NAMALWA (cell line): ENCODE results near the gene RICTOR.

Experiments
- DNase-seq: peaks from one replicate; pipeline ENCODE4 v3.0.0-alpha.2; 2015; ENCODE audit warnings: low spot score

Gene RICTOR

DNA sequence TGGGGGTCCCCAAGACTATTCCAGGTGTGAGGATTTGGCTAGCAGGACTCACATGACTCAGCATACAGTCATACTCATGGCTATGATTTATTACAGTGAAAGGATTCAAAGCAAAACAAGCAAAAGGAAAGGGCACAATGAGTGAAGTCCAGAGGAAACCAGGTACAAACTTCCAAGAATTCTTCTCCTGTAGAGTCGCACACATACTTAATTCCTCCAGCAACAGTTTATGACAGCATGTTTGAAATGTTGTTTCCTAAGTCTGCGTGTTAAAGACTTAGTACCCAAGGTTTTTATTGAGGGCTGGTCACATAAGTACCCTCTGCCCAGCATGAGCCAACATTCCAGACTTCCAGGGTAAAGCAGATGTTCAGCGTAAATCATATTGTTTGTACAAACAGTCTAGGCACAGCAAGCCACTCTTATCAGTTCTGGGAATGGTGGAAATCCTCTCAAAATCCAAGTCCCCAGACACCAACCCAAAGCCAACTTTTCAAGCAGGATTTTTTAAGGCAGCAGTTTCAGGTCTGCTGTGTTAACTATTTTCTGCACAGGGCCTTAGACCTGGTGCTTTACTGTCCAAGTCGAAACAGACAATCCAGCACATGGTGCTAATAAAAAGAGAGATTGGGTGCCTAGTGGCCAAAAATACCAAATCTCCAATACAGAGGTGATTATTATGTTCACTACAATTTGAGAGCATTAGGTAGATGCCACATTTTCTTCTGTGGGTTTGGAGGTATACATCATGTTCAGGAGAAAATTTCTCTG is 18.6 kb upstream of the RICTOR start:
- no peak for DNase-seq

DNA sequence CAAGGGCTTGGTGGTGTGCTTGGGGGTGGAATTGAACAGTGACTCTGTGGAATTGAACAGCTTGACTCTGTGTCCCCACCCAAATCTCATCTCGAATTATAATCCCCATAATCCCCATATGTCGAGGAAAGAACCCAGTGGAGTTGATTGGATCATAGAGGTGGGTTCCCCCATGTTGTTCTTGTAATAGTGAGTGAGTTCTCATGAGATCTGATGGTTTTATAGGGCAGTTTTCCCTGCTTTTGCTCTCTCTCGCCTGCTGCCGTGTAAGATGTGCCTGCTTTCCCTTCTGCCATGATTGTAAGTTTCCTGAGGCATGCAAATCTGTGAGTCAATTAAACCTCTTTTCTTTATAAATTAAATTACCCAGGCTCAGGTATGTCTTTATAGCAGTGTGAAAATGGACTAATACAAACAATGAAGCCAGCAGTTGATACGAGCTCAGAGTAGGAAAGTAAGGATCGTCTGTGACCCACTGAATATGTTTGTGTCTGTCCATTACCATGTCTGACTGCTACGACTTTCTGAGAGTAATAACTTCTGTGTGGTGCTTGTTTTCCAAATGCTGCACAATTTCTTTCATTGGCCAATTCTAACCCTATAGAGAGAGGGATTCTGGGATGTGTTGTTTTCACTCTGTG is 17.9 kb upstream of the RICTOR start:
- DNase-seq: no peak

DNA sequence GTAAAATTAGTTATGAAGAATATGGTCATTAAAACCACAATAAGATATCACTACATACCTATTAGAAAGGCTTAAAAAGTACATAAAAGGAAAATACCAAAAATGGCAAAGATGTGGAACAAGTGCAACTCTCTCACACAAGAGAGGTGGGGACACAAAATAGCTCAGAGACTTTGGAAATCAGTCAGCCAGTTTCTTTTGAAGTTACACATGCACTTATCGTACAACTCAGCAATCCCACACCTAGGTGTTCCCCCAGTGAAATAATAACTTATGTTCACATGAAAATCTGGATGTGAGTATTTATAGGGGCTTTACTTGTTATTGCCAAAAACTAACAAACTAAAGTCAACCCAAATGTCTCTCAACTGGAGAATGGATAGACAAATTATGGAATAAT is 9.8 kb upstream of the RICTOR start:
- DNase-seq: no peak

DNA sequence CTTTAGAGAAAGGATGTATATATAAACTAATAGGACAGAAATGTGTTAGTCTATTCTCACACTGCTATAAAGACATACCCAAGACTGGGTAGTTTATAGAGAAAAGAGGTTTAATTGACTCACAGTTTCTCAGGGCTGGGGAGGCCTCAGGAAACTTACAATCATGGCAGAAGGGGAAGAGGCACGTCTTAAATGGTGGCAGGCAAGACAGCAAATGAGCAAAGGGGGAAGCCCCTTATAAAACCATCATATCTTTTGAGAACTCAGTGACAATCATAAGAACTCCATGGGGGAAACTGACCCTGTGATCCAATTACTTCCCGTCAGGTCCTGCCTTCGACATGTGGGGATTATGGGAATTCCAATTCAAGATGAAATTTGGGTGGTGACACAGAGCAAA is 8.8 kb upstream of the RICTOR start:
- no peak for DNase-seq

DNA sequence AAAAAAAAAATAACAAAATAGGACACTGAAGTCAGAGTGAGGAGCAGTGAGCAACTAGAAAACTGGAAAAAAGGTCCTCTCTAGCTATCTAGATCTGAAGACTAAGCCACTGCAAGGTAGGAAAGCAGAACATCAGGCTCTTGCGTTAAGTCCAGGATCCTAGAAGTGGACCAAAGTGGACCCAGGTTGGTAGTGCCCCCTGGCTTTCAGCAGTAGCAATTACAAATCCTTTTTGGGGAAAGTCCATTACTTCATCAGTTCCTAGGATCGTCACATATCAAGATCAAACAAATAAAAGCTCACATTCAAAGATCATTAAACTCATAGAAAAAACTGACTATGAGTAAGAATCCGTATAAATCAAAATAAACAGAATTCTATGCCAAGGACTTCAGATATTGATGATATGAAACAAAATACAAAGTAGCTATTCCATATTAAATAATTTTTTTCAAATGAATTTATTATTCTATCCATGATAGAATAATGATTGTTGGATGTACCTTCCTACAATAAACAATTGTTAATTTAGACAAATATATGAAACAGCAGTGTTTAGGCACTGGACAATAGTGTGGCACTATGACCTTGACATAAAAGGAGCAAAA is 6.5 kb upstream of the RICTOR start:
- peak; percentile 57 for DNase-seq

DNA sequence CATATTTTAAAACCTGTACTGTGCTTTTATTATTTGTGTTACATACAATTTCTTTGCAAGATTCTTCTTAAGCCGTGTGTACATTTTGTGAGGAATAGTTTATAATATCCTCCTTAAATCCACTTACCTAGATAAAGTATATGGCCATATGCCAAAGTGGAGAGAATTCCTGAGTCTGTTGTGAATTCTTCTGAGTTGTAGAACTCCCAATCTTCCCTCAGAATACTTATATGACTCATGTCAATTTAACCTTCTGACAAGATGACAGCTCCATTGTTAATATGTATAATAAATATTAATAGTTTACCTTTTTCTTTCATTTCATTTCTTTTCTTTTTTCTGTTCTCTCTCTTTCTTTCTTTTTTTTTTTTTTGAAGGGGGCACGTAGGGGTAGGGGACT is 6.0 kb upstream of the RICTOR start:
- no peak for DNase-seq

DNA sequence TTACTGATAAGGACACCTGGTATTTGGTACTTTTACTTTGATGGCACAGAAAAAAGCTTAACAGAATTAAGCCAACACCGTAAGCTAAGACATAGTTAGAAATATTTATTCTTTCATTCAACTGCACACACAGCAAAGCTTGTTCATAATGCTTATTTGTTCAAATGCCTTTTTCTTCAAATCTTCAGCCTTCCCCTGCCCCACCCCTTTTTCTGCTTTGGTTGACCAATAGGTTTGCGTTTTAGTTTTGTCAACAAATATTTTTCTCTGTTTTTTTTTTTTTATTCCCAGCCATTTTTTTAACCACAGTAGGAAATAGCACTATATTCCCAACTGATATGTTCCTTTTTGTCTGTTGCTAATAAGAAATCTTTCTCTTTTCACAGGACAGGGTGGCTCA is 4.9 kb upstream of the RICTOR start:
- DNase-seq: no peak

DNA sequence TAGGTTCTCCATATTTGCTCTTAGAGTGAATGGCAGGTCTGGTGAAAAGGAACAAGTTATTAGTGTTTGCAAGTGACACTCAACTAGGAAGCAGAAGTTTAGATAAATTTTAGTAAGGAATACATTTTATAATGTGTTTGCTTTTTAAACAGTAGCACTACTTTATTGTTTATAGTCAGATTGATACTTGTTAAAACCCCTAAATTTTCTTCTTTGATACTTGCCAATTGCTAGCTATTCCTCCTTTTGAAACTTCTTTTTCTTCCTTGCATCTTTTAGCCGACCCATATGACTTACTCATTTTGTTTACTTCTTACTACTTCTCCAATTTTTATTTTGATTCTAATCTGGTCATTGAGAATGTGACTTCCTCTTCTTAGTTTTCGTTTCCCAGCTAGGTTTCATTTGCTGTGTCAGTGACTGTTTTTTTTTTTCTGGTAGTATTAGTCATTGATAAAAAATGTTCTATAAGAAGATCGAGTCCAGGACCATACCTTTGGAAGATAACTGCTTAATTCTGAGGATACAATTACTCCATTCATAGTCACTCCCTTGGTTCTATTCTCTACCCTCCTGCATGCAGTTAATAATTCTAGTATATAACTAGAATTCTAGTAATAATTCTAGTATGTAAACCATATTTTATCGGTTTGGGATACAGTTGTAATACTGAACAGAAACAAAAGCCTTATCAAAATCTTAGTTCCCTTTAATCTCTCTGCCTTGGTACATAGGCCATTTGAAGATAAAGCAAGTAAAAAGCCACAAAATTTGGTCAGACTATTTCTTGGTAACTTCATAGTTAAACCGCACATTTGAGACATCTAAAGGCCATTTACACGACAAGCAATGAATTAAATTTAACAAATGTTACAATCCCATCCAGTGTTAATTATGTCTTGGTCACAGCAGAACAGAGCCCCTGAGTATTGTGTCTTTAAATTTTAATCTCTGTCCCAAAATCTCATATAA is 2.8 kb upstream of the RICTOR start:
- DNase-seq: peak; percentile 85

DNA sequence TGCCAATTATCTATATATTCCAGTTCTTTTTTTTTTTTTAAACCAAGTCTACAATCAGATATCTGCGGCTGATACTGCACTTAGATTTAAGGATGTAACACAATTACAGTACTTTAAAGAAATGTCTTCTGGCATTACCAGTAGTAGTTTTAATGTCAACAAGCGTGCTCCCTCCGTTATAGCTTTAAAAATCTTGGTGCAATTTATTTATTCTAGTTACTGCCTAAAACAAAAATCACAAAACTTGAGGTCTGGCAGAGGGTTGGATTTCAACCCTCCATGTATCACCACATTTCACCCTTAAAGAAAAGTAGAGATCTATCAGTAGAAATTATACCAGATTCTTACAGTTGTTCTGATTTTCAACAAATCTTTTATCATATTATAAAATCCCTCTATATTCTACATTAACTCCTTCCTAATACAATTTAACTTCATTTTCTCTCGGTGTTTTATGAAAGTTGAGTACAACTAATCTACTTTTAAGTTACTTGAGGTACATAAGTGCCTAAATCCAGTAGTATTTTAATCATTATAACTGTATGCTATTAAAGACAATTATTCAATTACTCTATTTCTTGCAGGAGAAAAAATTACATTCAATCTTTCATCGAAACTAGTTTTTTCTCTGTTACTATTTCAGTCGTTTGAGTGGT is 2.0 kb upstream of the RICTOR start:
- peak; percentile 18 for DNase-seq

DNA sequence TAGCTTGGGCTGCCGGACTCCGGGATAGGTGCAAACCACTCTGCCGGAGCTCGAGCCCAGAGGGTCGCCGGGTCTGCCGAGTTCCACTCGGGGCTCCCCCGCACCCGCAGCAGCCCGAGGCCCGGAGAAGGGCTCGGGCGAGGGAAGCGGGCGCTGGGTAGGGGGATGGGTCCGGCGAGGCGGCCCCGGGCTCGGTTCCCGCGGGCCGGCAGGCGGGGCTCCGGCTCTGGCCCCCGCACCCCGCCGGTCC is 507 bp downstream of the RICTOR start:
- no peak for DNase-seq

DNA sequence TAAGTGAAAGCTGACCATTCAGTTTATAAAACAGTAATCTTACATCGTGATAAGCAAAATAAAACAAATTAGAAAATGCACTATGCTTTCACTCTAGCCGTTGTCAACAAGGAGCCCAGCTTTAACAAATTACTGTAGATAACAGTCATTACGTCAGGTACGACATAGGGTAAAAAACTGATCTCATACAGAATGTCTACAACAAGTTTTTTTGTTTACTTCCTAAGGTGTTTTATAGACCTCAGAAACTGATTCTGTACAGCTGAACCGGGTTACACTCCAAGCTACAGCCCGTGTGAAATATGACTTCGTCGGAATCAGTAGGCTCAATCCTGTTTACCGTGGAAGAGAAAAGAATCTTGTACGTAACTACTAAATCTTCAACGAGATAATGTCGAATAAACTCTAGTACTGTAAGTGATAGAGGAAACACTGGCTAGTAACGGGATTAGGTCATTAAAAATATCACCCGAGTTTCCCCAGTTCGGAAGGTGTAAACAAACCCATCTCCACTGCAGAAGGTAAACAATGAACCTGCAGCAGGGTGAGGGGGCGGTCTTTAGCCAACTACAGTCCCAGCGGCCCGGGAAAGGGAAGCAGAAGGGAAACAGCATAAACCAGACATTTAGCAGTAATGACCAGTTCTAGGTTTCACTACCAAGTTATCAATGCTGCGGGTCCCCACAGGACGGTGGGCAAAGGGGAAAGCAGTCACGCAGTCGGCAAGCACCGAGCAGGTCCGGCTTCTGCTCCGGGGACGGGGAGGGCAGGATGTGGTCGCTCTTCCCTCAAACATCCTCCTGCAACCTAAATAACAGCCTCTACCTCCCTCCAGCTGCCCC is 1.1 kb downstream of the RICTOR start:
- DNase-seq: peak; percentile 69

DNA sequence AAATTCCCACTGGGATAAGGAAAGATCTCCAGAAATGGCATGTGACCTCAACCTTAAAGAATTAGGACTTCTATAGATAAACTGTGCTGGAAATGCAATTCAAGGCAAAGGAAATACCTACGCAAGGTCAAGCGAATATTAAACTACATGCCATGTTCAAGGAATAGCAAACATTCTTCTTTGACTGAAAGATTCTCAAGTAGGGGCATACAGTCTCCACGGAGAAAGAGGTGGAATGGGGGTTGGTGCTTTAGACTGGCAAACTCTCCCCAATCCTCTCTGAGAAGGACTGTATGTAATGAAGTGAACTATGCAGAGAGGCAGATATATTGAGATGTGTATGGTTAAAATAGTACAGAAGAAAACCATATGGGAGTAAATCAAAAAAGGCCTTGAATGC is 6.1 kb downstream of the RICTOR start:
- no peak for DNase-seq

DNA sequence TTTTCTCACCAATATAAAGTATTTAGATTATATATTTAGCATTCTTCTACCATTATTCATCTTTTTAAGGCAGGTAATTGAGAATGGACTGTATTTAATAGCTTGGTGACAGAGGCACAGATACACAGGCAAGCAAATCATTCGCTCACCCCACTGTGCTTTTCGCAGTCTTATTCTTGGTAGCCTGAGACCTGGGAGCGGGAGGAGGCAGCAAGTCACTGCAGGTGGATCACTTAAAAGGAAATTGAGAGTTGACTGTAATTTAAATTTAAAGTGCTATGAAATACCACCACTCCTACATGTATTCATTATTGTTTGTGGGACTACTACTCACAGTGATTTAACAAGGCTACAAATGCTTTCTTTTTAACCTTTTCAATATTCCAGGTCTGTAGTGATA is 9.7 kb downstream of the RICTOR start:
- no peak for DNase-seq

DNA sequence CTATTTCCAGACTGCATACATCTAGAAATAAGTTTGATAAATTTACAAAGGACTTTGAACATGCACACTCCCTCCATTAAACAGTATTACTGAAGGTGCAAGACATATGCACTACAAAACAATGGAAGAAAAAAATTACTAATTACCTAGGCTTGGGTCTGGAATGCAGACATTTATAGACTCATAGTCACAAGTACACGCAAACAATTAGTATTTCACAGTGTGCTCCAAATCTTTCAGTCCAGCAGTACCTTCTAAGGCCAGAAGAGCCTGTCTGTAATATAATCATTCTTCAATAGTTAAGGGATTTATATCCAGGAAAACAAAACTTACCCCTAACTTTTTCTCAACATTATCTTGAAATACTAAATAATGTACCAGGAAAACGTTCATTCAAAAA is 11.2 kb downstream of the RICTOR start:
- DNase-seq: no peak

DNA sequence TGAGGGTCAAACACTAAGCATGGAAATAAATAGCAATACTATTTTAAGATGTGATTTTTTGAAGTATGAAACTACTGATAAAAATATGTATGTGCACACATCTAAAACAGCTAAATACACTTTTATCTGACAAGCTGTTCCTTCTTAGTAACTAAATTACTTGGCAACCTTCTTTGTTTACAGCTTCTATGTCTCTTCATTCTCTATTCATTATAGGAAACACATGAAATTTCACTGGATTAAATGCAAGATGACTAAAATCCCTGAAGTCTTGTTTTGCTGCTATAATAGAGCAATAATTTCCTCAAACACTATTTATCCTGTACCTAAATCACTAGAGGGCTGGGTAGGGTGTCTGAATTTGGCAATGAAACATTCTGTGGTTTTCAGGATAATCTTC is 11.7 kb downstream of the RICTOR start:
- no peak for DNase-seq

DNA sequence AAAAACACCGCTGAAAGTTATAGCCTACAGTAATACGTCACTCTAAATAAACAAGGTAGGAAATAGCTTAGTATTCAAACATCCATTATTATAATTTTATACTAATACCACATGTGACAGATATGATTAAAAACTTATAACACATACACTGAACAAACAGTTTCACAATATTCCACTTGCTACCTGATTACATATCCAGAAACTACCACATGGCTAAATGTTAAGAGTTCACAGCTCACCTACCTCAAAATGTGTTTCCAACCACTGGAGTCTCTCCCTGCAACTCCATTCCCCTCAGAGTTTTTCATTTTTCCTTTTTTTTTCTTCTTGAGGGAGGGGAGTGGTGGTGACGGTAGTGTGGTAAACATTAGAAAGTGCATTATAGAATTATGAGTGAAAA is 12.1 kb downstream of the RICTOR start:
- no peak for DNase-seq

DNA sequence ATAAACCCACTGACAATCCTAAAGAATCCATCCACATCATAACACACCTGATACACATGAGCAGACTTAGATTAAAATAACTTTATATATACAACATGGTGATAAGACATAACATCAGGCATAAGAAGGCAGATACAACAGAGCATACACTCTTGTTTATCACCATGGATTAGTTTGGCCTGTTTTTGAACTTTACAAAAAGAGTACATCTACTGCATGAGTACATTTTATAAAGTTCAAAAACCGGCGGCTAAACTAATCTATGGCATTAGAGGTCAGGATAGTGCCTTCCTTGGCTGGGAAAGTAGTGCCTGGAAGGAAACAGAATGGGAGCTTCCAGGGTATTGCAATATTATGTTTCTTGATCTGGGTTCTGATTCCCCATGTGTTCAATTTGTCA is 15.1 kb downstream of the RICTOR start:
- no peak for DNase-seq

DNA sequence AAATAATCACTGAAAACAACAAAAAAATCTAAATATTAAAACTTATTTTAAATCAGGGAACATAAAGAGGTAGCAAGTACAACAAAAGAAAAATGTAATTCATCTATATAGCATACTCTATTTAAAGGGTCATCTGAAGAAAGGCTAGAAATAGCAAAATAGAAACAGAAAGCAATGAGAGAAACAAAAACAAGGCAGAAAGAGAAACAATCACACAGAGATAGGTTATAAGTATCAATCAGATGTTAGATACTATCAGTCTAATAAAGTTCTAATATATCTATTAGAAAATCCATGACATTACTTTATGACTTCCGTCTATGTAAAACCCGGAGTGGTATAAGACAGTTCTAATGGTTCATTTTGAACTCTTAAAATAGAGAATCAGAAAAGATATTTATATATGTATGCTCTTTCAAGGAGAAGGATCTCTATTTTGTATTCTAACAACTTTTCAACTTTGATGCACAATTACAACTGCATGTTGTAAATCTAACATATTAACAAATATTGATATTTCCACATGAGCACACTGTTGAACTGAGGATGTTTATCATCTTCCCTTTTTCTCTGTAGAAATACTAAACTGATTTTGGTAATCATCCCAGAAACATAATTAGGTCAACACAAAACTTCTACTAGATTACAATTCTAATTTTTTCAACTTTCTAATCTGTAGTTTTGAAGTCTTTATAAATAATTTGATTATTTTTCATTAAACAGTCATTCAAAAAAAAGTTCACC is 15.8 kb downstream of the RICTOR start:
- DNase-seq: peak; percentile 30

DNA sequence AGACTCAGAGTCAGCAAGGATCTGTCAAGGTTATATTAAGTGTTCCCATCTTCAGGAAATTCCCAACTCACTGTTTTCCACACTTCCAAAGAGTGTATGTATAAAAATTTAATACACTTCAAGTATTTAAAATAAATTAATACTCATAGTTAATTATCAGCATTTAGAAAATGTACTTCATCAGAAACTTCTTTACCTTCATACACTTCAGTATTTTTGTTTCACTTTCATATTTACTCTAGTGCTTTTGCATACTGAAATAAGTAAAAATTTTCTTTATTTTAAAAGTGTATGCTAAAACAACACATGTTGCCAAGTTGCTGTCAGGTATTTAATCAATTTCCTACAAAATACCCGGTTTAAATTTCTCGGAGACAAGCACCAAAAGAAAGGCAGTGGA is 16.5 kb downstream of the RICTOR start:
- DNase-seq: no peak

DNA sequence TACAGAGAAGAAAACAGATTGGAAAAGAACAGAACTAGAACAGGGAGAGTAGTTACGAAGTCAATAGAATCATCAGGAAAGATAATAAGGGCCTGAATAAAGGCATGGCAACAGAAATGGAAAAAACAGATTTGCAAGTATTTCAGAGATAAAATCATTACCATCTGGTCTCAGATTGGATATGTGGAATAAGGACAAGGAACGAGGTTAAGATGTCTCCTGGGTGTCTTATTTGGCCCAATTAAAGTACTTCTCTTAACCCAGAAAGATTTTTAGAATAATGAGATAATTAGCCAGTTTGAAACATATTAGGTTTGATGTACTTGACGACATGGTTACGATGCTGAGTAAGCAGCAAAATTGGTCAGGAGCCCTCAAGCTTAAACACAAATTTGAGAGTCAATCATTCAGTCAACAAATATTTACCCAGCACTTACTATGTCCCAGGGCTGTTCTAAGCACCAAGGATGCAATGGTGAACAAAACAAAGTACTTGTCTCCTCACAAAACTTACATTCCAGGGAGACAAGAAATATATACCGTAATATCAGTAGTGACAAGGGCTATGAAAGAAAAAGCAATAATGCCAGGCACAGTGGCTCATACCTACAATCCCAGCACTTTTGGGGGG is 18.3 kb downstream of the RICTOR start:
- no peak for DNase-seq
